Suppressor macrophage treated with lipopolysaccharide for 1 hour (primary cell): ENCODE data around the gene ZNF578.
"Not testable (repeated sequence)": the region's sequence is repeated elsewhere in the genome, so short reads cannot be mapped to it uniquely, and the experiment has no call there.

Experiments used
- DNase-seq, 3 donors: peaks; one replicate each; pipeline ENCODE4 v3.0.0-alpha.2; 2020 to 2022

The ZNF578 gene

GRCh38 chr19:52453324-52454094 is at the start of gene ZNF578:
TSS of gene ZNF578 (plus strand) at chr19:52453553. CDS start at chr19:52501846, 48,293 bp downstream.
- peak; percentile 62 to 72 (median 66) for DNase-seq

- no peak for DNase-seq
Measured at GRCh38 chr19:52410276-52410675, 43.1 kb upstream of the ZNF578 start.

DNA sequence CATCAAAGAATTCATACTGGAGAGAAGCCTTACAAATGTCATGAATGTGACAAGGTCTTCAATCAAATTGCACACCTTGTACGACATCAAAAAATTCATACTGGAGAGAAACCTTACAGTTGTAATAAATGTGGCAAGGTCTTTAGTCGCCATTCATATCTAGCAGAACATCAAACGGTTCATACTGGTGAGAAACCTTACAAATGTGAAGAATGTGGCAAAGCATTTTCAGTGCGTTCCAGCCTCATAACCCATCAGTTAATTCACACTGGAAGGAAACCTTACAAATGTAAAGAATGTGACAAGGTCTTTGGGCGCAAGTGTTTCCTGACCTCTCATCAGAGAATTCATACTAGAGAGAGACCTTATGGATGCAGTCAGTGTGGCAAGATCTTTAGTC is 37.6 kb upstream of the ZNF578 start:
- no peak for DNase-seq

DNA sequence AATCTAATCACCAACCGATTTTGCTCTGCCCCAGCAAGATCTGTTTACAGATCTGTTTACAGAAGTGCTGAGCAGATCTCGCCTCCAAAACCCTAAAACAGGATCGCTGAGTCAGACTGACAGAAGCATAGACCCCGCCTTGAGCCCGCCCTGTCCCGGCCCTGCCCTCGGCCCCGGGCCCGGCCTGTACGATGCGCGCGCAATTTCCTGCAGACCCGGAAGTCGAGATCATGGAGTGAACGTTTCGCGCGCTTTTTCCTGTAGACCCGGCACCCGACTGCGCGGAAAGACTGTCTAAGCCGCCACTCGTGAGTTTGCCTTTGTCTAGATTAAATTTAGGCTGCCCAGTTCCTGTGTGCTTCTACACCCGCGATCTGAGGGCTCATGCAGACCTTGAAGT is 24.4 kb upstream of the ZNF578 start, which contains the start of gene ZNF534:
Gene ZNF534, plus strand, starts transcription at position 212 of the 400 bp plus-strand sequence. CDS start 2,327 bp downstream, outside the sequence.
- no peak for DNase-seq

GRCh38 chr19:52442179-52442578 is 11.2 kb upstream of the ZNF578 start:
- DNase-seq, result no peak

GRCh38 chr19:52444506-52444905 is 8.8 kb upstream of the ZNF578 start:
- DNase-seq, result no peak

GRCh38 chr19:52451241-52451640 is 2.1 kb upstream of the ZNF578 start:
- DNase-seq, result no peak

DNA sequence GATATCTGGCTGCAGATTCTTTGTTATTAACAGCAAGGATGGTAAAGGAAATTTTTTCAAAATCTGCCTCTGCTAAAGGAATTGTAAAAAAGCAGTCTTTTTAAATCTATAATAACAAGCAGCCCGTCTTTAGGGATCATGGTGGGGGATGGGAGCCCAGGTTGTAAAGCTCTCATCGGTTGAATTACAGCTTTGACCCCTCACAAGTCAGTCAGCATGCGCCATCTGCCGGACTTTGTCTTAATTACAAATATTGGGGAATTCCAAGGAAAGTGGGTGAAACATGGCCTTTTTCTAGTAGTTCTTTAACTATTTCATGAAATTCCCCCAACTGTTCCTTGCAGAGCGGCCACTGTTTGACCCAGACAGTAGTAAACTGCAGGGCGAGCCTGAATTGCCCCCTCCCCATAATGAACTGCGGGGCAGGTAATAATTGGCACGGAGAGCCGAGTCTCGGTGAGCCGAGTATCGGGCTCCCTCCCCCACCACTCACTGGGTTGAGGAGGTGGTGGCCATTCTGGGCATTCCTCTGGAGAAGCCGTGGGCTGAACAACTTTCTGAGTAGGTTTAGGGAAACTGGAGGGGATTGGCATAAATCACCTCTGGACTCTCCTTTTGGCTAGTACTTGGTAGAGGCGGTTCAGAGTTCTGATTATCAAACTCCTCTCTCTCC is 11.6 kb downstream of the ZNF578 start:
- DNase-seq, result no peak

- DNase-seq, result no peak
Measured at GRCh38 chr19:52473655-52474350, 20.4 kb downstream of the ZNF578 start.

- no peak for DNase-seq
Measured at GRCh38 chr19:52474351-52475127, 21.2 kb downstream of the ZNF578 start.

GRCh38 chr19:52484111-52484743 is 30.9 kb downstream of the ZNF578 start:
- DNase-seq, result not testable (repeated sequence)

DNA sequence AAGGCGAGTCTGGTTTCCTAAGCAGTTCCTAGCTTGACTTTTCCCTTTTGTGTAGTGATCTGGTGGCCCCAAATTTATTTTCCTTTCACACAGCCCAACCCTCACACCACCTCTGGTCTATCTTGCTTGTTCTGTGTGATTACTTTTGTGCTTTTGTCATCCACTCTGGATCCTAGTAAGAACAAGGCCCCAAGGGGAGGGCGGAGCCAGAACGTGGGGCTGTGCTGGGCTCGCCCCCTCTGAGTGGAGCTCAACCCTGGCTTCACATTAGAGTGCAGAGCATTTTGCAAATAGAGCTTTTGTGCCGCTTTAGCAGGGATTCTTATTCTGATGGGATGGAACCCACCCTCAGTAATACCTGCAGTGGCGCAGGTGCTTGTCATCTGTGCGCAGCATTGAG is 31.7 kb downstream of the ZNF578 start:
- DNase-seq, result not testable (repeated sequence)

DNA sequence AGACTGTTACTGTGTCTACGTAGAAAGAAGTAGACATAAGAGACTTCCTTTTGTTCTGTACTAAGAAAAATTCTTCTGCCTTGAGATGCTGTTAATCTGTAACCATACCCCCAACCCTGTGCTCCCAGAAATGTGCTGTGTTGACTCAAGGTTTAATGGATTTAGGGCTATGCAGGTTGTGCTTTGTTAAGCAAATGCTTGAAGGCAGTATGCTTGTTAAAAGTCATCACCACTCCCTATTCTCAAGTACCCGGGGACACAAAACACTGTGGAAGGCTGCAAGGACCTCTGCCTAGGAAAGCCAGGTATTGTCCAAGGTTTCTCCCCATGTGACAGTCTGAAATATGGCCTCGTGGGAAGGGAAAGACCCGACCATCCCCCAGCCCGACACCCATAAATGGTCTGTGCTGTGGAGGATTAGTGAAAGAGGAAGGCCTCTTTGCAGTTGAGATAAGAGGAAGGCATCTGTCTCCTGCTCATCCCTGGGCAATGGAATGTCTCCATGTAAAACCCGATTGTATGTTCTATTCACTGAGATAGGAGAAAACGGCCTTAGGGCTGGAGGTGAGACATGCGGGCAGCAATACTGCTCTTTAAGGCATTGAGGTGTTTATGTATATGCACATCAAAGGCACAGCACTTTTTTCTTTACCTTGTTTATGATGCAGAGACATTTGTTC is 32.3 kb downstream of the ZNF578 start:
- not testable (repeated sequence) for DNase-seq

DNA sequence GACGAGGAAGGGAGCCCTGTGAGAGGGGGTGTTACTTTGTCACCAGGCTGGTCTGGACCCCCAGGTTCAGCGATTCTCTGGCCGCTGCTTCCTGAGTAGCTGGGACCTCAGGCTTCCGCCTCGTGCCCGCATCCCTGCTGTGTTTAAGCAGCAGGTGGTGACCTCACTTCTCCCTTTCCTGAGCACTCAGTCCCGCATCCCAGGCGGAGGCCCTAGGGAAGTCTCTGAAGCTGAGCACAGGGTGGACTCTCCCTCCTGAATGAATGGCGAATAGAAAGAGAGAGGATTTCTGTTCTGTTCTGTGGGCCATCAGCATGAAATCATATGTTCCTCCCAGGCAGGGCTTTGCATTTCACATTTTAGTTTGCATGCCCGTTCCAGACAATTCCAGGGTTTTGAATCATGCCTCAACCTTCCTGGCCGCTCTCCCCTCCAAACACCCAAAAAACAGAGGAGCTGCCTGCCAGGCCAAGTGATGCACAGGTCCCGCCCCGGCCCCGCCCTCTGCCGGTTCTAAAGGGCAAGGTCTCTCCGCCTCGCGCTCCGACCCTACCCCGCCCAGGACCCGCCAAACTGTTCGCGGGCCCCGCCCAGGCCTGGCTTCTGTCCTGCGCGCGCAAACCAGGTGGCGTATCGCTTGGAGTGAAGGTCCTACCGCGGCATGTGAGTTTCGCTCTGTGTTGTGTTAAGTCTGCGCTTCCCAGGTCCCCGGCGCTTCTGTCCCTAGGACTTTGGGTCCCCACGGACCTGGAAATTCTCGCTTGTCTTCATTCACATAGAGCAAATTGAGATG is 39.0 kb downstream of the ZNF578 start:
- DNase-seq, result no peak

- DNase-seq, result no peak
Measured at GRCh38 chr19:52492994-52493470, 39.7 kb downstream of the ZNF578 start.

GRCh38 chr19:52494518-52494917 is 41.2 kb downstream of the ZNF578 start:
- DNase-seq, result no peak

GRCh38 chr19:52498571-52498970 is 45.2 kb downstream of the ZNF578 start:
- no peak for DNase-seq

DNA sequence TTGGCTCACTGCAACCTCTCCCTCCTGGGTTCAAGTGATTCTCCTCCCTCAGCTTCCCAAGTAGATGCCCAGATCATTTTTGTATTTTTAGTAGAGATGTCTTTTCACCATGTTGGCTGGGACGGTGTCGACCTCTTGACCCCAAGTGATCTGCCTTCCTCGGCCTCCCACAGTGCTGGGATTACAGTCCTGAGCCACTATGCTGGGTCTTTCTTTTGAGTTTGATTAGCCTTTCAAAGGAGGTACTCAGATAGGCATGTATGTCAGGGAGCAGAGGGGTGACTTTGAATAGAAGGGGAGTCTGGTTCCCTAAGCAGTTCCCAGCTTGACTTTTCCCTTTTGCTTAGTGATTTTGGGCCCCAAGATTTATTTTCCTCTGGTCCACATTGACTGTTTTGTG is 47.1 kb downstream of the ZNF578 start:
- not testable (repeated sequence) for DNase-seq

GRCh38 chr19:52500991-52501390 is 47.6 kb downstream of the ZNF578 start:
- DNase-seq, result not testable (repeated sequence)

- DNase-seq, result no peak
Measured at GRCh38 chr19:52507266-52507665, 53.9 kb downstream of the ZNF578 start.

- DNase-seq, result no peak
Measured at GRCh38 chr19:52516191-52516590, 62.8 kb downstream of the ZNF578 start.
